HG03342 (cell line): Measurements from ENCODE around the gene GNG7.
"Not testable (repeated sequence)": the region's sequence is repeated elsewhere in the genome, so short reads cannot be mapped to it uniquely, and the experiment has no call there.

Experiments used
- ATAC-seq: cut with Tn5 transposase; IDR thresholded peaks from one replicate; pipeline ENCODE4 v1.9.1; 2021; ENCODE audit warnings: mild to moderate bottlenecking, moderate library complexity; ENCODE audit not compliant: unreplicated experiment

GNG7 gene

DNA sequence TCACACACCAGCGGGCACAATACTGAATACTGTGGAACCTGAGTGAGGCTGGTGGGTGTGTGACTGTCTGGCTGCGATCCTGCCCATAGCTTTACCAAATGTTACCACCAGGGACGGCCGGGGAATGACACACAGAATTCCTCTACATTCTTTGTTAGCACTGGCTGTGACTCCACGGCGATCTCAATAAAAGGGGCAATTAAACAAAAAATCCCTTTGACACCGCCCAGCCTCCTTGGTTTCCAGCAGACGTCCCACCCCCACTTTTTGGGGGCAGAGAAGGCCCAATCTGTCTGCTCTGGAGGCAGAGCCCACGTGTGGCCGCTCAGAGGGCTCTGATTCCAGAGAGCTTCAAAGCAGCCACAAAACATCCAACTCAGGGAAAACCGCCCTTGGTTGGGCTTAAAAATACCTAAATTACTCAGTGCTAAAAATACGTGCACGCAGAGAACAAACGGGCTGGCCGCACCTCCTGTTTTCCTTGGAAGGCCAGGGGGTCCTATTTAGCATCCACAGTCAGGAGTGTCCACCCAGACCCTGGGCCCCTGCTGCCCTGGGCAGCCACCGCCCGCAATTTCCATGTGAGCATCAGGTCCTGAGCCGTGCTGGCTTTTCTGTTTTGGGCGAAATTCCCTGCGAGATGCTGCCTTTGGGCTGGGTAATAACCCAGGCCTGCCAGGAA is 178.7 kb downstream of the GNG7 start:
- ATAC-seq, result no peak

- no peak for ATAC-seq
Measured at GRCh38 chr19:2519482-2519881, 183.0 kb downstream of the GNG7 start.

DNA sequence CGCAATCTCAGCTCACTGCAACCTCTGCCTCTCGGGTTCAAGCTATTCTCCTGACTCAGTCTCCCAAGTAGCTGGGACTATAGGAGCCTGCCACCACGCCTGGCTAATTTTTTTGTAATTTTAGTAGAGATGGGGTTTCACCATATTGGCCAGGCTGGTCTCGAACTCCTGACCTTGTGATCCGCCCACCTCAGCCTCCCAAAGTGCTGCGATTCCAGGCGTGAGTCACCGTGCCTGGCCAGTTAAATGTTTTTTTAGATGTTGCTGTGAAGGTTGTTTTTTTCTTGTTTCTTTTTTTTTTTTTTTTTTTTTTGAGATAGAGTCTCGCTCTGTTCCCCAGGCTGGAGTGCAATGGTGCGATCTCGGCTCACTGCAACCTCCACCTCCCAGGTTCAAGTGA is 183.6 kb downstream of the GNG7 start:
- not testable (repeated sequence) for ATAC-seq

DNA sequence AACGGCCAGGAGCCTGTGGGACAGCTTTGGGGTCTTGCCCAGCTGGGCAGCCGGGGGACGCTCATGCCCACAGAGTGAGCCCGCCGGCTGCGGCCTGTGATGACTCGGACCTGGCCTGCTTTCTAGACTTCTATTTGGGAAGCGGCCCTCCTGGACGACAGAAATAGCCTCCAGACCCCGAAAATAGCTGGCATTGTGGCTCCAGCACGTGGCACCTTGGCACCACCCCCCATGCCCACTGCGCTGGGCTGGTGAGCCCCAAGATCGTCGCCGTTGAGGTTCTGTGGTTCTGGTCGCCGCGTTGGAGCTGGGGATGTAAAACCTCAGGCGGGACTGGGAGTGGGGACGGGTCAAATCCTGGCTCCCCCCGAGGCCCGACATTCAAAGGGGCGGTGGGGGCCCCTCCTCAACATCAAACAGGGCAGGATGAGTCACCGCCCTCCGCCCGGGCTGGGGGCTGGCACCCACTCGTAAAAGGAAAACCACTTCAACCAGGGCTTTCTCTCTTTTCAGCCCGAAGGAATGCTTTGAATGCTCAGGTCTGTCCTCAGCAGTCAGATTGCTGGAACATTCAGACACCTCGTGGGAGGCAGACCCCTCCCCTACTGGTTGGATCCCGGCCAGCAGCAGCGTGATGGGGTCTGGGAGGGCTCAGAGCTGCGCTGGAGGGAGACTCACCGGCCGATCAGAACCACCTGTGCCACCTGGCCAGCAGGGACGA is 184.5 kb downstream of the GNG7 start:
- no peak for ATAC-seq

DNA sequence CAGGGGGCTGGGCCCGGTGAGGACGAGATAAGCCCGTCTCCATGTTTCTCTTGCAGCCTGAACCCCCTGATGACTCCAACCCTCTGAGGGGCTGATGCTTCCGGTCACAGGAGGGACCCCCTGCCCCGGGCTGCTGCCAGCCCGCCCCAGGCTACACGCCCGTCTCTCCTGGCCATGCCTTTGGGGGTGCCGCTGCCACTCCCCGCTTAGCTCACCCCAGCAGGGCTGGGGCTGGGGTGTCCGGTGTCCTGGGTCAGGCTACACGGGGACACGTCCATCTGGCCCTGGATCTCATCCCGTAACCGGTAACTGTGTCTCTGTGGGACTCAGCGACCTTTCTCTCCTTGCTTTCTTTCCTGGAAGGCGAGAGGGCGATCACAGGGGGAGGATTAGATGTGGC is 185.8 kb downstream of the GNG7 start:
- ATAC-seq, result no peak

GRCh38 chr19:2514981-2515518 is 187.4 kb downstream of the GNG7 start:
- no peak for ATAC-seq

- no peak for ATAC-seq
Measured at GRCh38 chr19:2512523-2513431, 189.7 kb downstream of the GNG7 start.

DNA sequence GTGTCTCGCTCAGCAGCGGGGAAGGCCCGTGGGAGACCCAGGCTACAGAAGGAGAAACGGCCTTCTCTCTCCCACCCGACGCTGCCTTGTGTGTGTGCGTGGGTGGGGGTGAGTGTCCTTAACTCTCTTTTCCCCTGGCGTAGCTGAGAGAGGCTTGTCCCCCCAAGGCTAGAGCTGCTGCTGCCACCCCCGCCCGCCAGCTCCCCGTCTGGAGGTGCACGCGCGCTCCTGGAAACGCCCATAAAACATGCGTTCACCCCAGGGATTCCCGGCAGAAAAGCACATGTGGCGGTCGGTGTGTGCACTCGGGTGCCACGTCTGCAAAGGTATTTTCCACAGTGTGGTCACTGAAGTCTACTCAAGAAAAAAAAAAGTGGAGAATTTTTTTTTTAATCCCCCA is 190.5 kb downstream of the GNG7 start:
- ATAC-seq, result no peak

DNA sequence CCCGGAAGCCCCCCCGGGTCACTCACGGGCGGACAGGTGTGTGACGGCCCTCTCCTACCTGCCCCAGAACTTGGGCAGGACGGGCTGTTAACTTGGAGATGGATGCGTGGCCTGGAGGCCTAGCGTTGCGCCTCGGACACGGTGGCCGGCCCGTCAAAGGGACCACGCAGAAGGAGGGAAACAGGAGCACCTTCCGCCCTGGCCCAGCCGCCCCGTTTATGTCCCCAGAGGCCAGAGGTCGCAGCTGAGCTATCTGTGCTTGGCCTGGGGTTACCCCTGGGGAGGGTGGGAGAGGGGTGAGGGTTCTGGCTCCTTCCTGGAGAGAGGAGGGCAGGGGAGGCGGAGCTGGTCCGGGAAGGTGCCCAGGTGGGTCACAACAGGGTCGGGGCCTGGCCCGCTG is 190.9 kb downstream of the GNG7 start:
- no peak for ATAC-seq

DNA sequence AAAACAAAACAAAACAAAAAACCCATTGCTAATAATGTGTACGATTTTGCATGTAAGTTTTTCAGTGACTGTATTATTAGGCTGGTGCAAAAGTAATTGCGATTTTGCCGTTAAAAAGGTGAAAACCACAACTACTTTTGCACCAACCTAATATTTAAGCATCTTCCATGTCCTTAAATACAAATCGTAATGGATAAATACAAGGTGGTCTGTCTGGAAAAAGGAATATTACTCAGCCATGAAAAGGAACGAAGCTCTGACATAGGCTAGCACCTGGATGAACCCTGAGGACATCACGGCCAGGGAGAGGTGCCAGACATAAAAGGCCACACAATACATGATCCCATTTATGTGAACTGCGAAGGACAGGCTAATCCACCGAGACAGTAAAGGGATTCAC is 193.4 kb downstream of the GNG7 start:
- no peak for ATAC-seq

DNA sequence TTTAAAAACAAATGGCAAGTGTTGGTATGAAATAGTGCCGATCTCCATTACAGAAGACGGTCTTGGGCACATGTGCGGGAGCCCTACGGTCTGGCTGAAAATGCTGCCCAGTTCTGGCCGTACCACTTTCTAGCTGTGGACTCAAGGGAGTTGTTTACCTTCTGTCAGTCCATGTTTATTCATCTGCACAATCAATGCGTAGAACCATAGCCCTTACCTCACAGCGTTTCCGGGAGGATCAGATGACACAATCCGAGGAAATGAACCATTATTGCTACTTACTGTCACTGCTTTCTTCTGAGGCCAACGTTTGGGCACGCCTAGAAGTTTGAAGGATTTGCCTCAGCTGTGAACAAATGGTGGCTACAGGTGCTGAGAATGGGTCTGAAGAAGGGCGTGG is 195.4 kb downstream of the GNG7 start:
- ATAC-seq, result no peak

GRCh38 chr19:2506656-2507055 is 195.8 kb downstream of the GNG7 start:
- ATAC-seq, result not testable (repeated sequence)

GRCh38 chr19:2503521-2504109 is 198.9 kb downstream of the GNG7 start:
- no peak for ATAC-seq

DNA sequence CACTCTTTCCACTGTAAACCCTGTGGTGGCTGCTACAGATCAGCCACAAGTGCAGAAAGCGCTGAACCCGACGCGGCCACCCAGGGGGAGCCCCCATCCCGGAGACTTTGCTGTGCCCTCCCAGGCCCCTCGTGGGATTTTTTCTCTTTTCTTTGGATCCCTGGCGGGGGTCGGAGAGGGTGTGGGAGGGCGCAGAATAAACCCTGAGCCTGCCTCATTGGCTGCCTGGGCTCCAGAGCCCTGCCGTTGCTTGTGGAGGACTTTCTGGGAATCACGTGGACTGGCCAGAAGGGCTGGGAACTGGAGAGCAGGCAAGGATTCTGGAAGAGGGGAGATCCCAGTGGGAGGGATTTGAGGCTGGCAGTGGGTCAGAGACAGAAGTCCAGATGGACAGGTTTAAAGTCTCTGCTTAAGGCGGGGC is 201.6 kb downstream of the GNG7 start:
- no peak for ATAC-seq

- ATAC-seq, result no peak
Measured at GRCh38 chr19:2500156-2500555, 202.3 kb downstream of the GNG7 start.

DNA sequence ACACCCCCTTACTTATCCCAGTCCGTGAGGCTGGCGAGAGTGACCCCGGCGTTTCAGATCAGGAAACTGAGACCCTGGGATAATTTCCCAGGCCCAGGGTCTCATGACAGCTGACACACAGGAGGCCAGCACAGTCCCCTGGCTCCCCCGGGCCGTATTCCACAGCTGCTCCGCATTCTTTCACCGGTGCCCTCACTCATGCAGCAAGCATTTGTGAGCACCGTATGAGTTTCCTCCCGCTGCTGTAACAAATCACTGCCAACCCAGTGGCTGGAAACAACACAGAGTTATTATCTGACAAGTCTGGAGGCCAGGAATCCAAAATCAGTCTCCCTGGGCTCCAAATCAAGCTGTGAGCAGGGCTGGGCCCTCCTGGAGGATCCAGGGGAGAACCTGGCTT is 205.3 kb downstream of the GNG7 start:
- ATAC-seq, result no peak

GRCh38 chr19:2495651-2496316 is 206.7 kb downstream of the GNG7 start:
- no peak for ATAC-seq

DNA sequence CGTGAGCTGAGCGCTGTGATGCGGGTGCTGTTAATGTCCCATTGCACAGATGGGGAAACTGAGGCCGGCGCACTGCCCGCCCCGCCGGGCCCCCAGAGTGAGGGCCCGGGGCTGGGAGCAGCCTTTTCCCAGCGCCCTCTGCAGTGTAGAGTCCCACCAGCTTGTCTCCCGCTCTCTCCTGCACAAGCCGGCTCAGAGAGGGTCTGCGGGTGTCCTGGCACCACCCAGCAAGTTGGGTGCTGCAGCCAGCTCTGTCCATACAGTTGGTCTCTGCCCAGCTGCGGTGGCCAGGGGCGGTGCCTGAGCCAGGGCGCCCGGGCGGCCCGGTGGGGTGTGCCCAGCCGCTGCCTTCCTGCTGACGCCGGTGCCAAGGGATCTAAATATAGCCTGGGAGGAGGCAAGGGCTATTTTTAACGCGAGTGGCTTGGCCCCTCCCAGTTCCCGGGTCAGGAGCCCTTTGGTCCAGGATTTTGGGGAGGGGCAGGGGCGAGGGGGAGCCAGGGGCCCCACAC is 207.3 kb downstream of the GNG7 start:
- ATAC-seq, result no peak

DNA sequence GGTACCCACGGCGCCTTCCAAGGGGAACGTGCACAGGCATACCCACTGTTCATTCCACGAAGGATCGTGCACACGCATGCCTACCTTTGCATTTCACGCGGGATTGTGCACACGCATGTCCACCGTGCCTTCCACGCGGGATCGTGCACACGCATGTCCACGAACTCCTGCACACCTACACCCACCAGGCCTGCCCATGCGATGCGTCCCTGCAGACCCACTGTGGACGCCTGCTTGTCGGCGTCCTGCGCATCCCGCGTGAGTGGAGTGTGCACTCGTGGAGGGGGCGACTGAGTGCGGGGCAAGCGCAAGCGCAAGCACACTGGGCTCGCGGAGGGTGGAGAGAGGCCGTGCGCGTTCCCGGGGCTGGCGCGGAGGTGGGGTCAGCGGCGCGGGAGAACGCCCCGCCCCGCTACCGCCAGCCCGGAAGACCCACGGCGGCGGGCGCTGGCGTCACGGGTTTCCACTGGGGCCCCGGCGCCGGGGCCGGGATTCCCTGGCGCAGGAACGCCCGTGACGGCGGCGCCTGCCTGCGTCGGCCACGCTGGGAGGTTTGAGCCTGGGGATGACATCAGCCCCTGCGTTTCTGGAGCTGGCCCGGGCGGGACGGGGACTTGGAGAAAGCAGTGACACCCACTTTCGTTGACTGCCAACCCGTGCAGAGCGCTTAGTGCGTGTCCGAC is 207.9 kb downstream of the GNG7 start:
- no peak for ATAC-seq

GRCh38 chr19:2494084-2494446 is 208.4 kb downstream of the GNG7 start:
- no peak for ATAC-seq
